DOHH2 (cell line): ENCODE measurements around the gene DENND11.

Source experiments
- H3F3A ChIP-seq: fragments of 200-600 bp; sonication (generic), shearing (Covaris generic); 2 replicates; pipeline ENCODE4 v1.6.0; 2016; ENCODE audit warnings: antibody characterized with exemption, mild to moderate bottlenecking; ENCODE audit not compliant: control insufficient read depth, insufficient read depth
- H3K27ac ChIP-seq: fragments of 200-600 bp; sonication (generic); 2 replicates; pipeline ENCODE4 v1.5.1; 2014; ENCODE audit warnings: low read depth, mild to moderate bottlenecking, low read length, moderate library complexity
- H3K27me3 ChIP-seq: fragments of 200-600 bp; sonication (generic); 2 replicates; pipeline ENCODE4 v1.6.1; 2014; ENCODE audit warnings: mild to moderate bottlenecking, low read length, mixed read lengths; ENCODE audit not compliant: control insufficient read depth
- H3K36me3 ChIP-seq: fragments of 200-600 bp; sonication (generic); 2 replicates; pipeline ENCODE4 v1.6.1; 2014; ENCODE audit warnings: mild to moderate bottlenecking, low read length, moderate library complexity, mixed read lengths; ENCODE audit not compliant: control insufficient read depth
- H3K4me1 ChIP-seq: fragments of 200-600 bp; sonication (generic); 2 replicates; pipeline ENCODE4 v1.6.1; 2014; ENCODE audit warnings: mild to moderate bottlenecking, low read length, mixed read lengths; ENCODE audit not compliant: control insufficient read depth
- H3K4me2 ChIP-seq: fragments of 200-600 bp; sonication (generic); 2 replicates; pipeline ENCODE4 v1.6.0; 2014; ENCODE audit warnings: mild to moderate bottlenecking, low read length, moderate library complexity
- H3K4me3 ChIP-seq: fragments of 200-600 bp; sonication (generic); 2 replicates; pipeline ENCODE4 v1.5.1; 2014; ENCODE audit warnings: mild to moderate bottlenecking, low read length, mixed read lengths
- H3K79me2 ChIP-seq: fragments of 200-600 bp; sonication (generic); 2 replicates; pipeline ENCODE4 v1.6.1; 2014; ENCODE audit warnings: mild to moderate bottlenecking, low read length, mixed read lengths; ENCODE audit not compliant: control insufficient read depth
- H3K9me2 ChIP-seq: fragments of 200-600 bp; sonication (generic); replicated peaks from 2 replicates; pipeline ENCODE4 v1.6.1; 2014; ENCODE audit warnings: mild to moderate bottlenecking, low read length, mixed read lengths; ENCODE audit not compliant: control insufficient read depth
- H3K9me3 ChIP-seq: fragments of 200-600 bp; sonication (generic); 2 replicates; pipeline ENCODE4 v1.6.1; 2014; ENCODE audit warnings: antibody characterized with exemption, low read length, mixed read lengths; ENCODE audit not compliant: control insufficient read depth, insufficient read depth
- H4K20me1 ChIP-seq: fragments of 200-600 bp; sonication (generic); 2 replicates; pipeline ENCODE4 v1.6.0; 2014; ENCODE audit warnings: low read depth, mild to moderate bottlenecking, antibody characterized with exemption, low read length, moderate library complexity; ENCODE audit not compliant: control insufficient read depth, insufficient read depth
- EZH2phosphoT487 ChIP-seq: fragments of 200-600 bp; sonication (generic); IDR thresholded peaks from 2 replicates; pipeline ENCODE4 v1.6.1; 2017; ENCODE audit warnings: borderline replicate concordance, mild to moderate bottlenecking, antibody characterized with exemption, low read length, moderate library complexity, mixed read lengths
- TF ChIP-seq, protein P1 (sequence below): fragments of 200-600 bp; sonication (generic); IDR thresholded peaks from one replicate; pipeline ENCODE4 v1.5.1; 2014; ENCODE audit warnings: antibody characterized with exemption, mild to moderate bottlenecking, low read depth, low read length; ENCODE audit not compliant: poor library complexity, severe bottlenecking

Gene DENND11

DNA sequence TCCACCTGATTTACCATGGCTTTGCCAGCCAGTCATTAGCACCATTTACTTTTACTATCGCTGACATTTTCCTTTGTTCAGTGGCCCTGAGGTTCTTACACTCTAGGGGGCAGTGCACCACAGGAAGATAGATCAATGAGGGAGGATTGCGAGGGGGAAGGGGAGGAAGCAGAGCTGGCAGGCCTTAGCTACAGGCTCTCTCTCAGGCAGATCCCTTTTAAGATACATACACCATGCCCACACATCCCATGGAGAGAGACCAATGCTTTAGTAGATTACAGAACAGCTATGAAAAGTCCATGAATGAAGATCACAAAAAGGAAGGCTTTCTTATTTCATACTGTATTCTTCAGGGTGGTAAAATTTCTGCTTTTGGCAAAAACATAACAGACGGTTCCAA, 47.4 kb downstream of the DENND11 start:
- H3K36me3 ChIP-seq: peaks cover 46% of the 10 kb centered on the region
- H3K9me3 ChIP-seq: no peaks in the 10 kb centered on the region
- no peaks in the 10 kb centered on the region for H3K4me1 ChIP-seq
- H3K27ac ChIP-seq: no peak overlapping the region
- no peaks in the 10 kb centered on the region for H3K9me2 ChIP-seq
- H3F3A ChIP-seq: no peaks in the 10 kb centered on the region
- TF ChIP-seq EZH2phosphoT487: no peak
- TF ChIP-seq, protein P1, sequence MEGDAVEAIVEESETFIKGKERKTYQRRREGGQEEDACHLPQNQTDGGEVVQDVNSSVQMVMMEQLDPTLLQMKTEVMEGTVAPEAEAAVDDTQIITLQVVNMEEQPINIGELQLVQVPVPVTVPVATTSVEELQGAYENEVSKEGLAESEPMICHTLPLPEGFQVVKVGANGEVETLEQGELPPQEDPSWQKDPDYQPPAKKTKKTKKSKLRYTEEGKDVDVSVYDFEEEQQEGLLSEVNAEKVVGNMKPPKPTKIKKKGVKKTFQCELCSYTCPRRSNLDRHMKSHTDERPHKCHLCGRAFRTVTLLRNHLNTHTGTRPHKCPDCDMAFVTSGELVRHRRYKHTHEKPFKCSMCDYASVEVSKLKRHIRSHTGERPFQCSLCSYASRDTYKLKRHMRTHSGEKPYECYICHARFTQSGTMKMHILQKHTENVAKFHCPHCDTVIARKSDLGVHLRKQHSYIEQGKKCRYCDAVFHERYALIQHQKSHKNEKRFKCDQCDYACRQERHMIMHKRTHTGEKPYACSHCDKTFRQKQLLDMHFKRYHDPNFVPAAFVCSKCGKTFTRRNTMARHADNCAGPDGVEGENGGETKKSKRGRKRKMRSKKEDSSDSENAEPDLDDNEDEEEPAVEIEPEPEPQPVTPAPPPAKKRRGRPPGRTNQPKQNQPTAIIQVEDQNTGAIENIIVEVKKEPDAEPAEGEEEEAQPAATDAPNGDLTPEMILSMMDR: peak; percentile 84
- H3K27me3 ChIP-seq: no peaks in the 10 kb centered on the region
- no peaks in the 10 kb centered on the region for H4K20me1 ChIP-seq
- H3K4me2 ChIP-seq: no peak overlapping the region
- H3K4me3 ChIP-seq: no peak overlapping the region
- H3K79me2 ChIP-seq: no peaks in the 10 kb centered on the region

DNA sequence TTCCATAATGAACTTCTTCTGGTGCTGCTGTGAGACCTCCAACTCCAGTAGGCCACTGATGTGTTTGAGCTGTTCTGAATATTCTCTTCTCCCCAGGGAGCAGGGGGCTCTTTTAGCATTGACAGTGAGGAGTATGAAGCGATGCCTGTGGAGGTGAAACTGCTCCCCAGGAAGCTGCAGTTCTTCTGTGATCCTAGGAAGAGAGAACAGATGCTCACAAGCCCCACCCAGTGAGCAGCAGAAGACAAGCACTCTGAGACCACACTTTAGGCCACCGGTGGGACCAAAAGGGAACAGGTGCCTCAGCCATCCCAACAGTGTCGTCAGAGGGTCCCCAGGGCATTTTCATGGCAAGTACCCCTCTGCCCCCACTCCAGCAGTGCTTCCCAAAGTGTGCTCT, 49.3 kb downstream of the DENND11 start:
- no peaks in the 10 kb centered on the region for H3K4me1 ChIP-seq
- H4K20me1 ChIP-seq: no peaks in the 10 kb centered on the region
- no peaks in the 10 kb centered on the region for H3F3A ChIP-seq
- no peaks in the 10 kb centered on the region for H3K9me3 ChIP-seq
- no peak overlapping the region for H3K27ac ChIP-seq
- H3K79me2 ChIP-seq: no peaks in the 10 kb centered on the region
- no peak overlapping the region for H3K4me2 ChIP-seq
- H3K36me3 ChIP-seq: peaks cover 45% of the 10 kb centered on the region
- no peak overlapping the region for H3K4me3 ChIP-seq
- no peaks in the 10 kb centered on the region for H3K27me3 ChIP-seq
- TF ChIP-seq, protein P1: no peak
- TF ChIP-seq EZH2phosphoT487: no peak
- H3K9me2 ChIP-seq: no peaks in the 10 kb centered on the region
